Hepatocyte (in vitro differentiated cells): ENCODE data around the gene DSC2. TPM values are rescaled to one million over a fixed set of nuclear protein-coding genes. Genes with fewer than 3 reads are reported as not detected.

ENCODE experiments used
- DNase-seq: peaks from one replicate; pipeline ENCODE4 v3.0.0-alpha.2; 2016; ENCODE audit warnings: low spot score
- H2AFZ ChIP-seq: fragments of 200-600 bp; sonication (generic); 2 replicates; pipeline ENCODE4 v1.6.0; 2016; ENCODE audit warnings: antibody characterized with exemption, mild to moderate bottlenecking
- H3K27ac ChIP-seq: fragments of 200-600 bp; sonication (generic); 2 replicates; pipeline ENCODE4 v1.5.1; 2016; ENCODE audit warnings: mild to moderate bottlenecking
- H3K27me3 ChIP-seq: fragments of 200-600 bp; sonication (generic); 2 replicates; pipeline ENCODE4 v1.6.1; 2016
- H3K36me3 ChIP-seq: fragments of 200-600 bp; sonication (generic); replicated peaks from 2 replicates; pipeline ENCODE4 v1.5.1; 2016; ENCODE audit warnings: low read depth; ENCODE audit not compliant: insufficient read depth
- H3K4me1 ChIP-seq: fragments of 200-600 bp; sonication (generic); 2 replicates; pipeline ENCODE4 v1.5.1; 2016; ENCODE audit warnings: mild to moderate bottlenecking, moderate library complexity; ENCODE audit not compliant: insufficient read depth
- H3K4me2 ChIP-seq: fragments of 200-600 bp; sonication (generic); 2 replicates; pipeline ENCODE4 v1.6.0; 2016
- H3K4me3 ChIP-seq: fragments of 200-600 bp; sonication (generic); 2 replicates; pipeline ENCODE4 v1.5.1; 2016; ENCODE audit warnings: mild to moderate bottlenecking
- H3K79me2 ChIP-seq: fragments of 200-600 bp; sonication (generic); 2 replicates; pipeline ENCODE4 v1.6.0; 2017; ENCODE audit warnings: mild to moderate bottlenecking
- H3K9me2 ChIP-seq: fragments of 200-600 bp; sonication (generic); replicated peaks from 2 replicates; pipeline ENCODE4 v1.6.0; 2017; ENCODE audit warnings: mild to moderate bottlenecking; ENCODE audit not compliant: insufficient read depth
- H3K9me3 ChIP-seq: fragments of 200-600 bp; sonication (generic); 2 replicates; pipeline ENCODE4 v1.5.1; 2016; ENCODE audit warnings: low read depth, mild to moderate bottlenecking
- H4K20me1 ChIP-seq: fragments of 200-600 bp; sonication (generic); 2 replicates; pipeline ENCODE4 v1.6.0; 2016; ENCODE audit warnings: mild to moderate bottlenecking; ENCODE audit not compliant: insufficient read depth, poor library complexity, severe bottlenecking
- EZH2 ChIP-seq: fragments of 200-600 bp; sonication (generic); IDR thresholded peaks from 2 replicates; pipeline ENCODE4 v1.6.1; 2016; ENCODE audit warnings: antibody characterized with exemption, mild to moderate bottlenecking, borderline replicate concordance
- EZH2phosphoT487 ChIP-seq: fragments of 200-600 bp; sonication (generic); IDR thresholded peaks from one replicate; pipeline ENCODE4 v1.6.1; 2018; ENCODE audit warnings: antibody characterized with exemption, mild to moderate bottlenecking, low read depth, moderate library complexity; ENCODE audit not compliant: unreplicated experiment, severe bottlenecking
- WGBS: methylation state at CpG from one replicate; pipeline ENCODE4 v1.1.6; 2016; ENCODE audit warnings: low lambda C conversion rate; ENCODE audit errors: missing lambda C conversion rate; 5-methylcytosine and 5-hydroxymethylcytosine counted together
- polyA plus RNA-seq: library from polyadenylated mRNA; unstranded; fragments of >200 nt; fragmentation: Nextera tagmentation; extraction: Ambion mirVana; gene quantifications from 2 replicates; pipeline ENCODE4 v1.2.1, GENCODE V29; 2016
- total RNA-seq: library from RNA; depleted of rRNA; stranded (reverse); fragments of >200 nt; gene quantifications from 2 replicates; pipeline ENCODE4 v1.2.3, GENCODE V29; 2014
- TF ChIP-seq, protein P1 (sequence below): fragments of 200-600 bp; sonication (generic); IDR thresholded peaks from 2 replicates; pipeline ENCODE4 v1.5.1; 2016; ENCODE audit warnings: antibody characterized with exemption, mild to moderate bottlenecking; ENCODE audit not compliant: poor library complexity

The DSC2 gene
- total and polyA plus RNA-seq, 2 experiments from 2014 or later, result 28.7 to 59.6 TPM

DNA sequence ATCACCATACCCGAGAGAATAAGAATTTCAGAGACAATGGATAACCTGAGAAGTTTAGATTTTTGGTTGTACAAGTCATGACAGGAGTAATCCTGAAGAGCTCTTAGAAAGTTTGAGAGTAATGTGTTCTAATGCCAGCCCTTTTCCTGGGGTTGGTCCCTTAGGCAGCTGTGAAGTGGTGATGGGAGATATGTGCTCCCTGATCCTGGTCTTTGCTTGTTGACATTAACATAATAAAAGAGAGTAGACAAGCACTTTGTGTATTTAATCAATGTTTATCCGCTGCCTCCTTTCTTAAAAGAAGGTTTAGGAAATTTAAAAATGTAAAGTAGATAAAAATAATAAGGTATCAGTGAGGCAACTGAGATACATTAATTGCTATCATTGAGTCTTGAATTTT lies 45.9 kb downstream of the DSC2 start:
- no peak overlapping the region for H3K27ac ChIP-seq
- H3K4me1 ChIP-seq, result no peaks in the 10 kb centered on the region
- no peaks in the 10 kb centered on the region for H3K36me3 ChIP-seq
- WGBS, result 67% methylated on average over 2 of the region's 2 CpGs
- no peak for DNase-seq
- no peaks in the 10 kb centered on the region for H3K9me3 ChIP-seq
- H3K79me2 ChIP-seq, result no peaks in the 10 kb centered on the region
- no peak overlapping the region for H2AFZ ChIP-seq
- no peak for TF ChIP-seq EZH2
- no peak for TF ChIP-seq EZH2phosphoT487
- TF ChIP-seq, protein P1, sequence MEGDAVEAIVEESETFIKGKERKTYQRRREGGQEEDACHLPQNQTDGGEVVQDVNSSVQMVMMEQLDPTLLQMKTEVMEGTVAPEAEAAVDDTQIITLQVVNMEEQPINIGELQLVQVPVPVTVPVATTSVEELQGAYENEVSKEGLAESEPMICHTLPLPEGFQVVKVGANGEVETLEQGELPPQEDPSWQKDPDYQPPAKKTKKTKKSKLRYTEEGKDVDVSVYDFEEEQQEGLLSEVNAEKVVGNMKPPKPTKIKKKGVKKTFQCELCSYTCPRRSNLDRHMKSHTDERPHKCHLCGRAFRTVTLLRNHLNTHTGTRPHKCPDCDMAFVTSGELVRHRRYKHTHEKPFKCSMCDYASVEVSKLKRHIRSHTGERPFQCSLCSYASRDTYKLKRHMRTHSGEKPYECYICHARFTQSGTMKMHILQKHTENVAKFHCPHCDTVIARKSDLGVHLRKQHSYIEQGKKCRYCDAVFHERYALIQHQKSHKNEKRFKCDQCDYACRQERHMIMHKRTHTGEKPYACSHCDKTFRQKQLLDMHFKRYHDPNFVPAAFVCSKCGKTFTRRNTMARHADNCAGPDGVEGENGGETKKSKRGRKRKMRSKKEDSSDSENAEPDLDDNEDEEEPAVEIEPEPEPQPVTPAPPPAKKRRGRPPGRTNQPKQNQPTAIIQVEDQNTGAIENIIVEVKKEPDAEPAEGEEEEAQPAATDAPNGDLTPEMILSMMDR, result no peak
- no peaks in the 10 kb centered on the region for H3K27me3 ChIP-seq
- no peaks in the 10 kb centered on the region for H4K20me1 ChIP-seq
- H3K9me2 ChIP-seq, result no peaks in the 10 kb centered on the region
- H3K4me3 ChIP-seq, result no peak overlapping the region
- H3K4me2 ChIP-seq, result no peak overlapping the region

DNA sequence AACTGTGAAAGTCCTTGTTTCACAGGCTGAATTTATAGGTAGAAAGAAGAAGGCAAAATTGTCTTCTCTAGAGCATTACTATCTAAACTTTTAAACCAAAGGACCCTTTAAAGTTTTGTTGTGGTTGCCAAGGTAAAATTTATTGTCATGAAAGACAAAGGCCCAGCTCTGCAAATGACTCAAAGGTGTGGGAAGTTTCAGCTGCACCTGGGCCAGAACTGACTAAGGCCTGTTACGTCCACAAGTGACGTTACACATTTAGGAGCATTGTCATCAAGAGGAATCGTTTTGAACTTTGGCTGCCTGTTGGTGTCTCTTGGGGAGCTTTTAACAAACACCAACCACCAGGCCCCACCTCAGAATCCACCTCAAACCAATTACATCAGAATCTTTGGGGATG lies 51.6 kb downstream of the DSC2 start:
- no peak overlapping the region for H2AFZ ChIP-seq
- no peaks in the 10 kb centered on the region for H3K27me3 ChIP-seq
- TF ChIP-seq EZH2phosphoT487 (no peak), EZH2 (no peak)
- TF ChIP-seq, protein P1, result no peak
- 83% methylated on average over 3 of the region's 3 CpGs for WGBS
- H3K79me2 ChIP-seq, result no peaks in the 10 kb centered on the region
- no peak overlapping the region for H3K4me2 ChIP-seq
- H3K36me3 ChIP-seq, result no peaks in the 10 kb centered on the region
- H3K27ac ChIP-seq, result no peak overlapping the region
- H3K4me3 ChIP-seq, result no peak overlapping the region
- H3K9me2 ChIP-seq, result no peaks in the 10 kb centered on the region
- no peaks in the 10 kb centered on the region for H4K20me1 ChIP-seq
- no peaks in the 10 kb centered on the region for H3K9me3 ChIP-seq
- no peaks in the 10 kb centered on the region for H3K4me1 ChIP-seq
- no peak for DNase-seq

DNA sequence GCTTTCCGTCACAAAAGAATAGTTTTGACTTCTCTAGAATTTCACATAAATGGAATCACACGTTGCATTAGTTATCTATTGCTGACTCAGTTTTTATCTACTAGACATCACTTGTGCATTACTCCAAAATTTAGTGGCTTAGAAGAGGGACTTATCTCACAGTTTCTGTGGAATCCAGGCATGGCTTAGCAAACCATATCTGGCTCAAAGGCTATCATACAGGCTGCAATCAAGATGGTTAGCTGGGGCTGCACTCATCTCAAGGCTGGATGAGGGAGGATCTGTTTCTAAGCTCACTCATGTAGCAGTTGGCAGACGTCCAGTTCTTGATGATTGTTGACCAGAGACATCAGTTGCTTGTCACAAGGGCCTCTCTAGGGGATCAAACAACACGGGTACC lies 53.0 kb downstream of the DSC2 start:
- TF ChIP-seq EZH2 (no peak), EZH2phosphoT487 (no peak)
- TF ChIP-seq, protein P1, result no peak
- Histone ChIP-seq H3K4me1 (no peaks in the 10 kb centered on the region), H2AFZ (no peak overlapping the region), H3K36me3 (no peaks in the 10 kb centered on the region), H3K4me3 (no peak overlapping the region), H3K27me3 (peaks cover 5% of the 10 kb centered on the region), H3K9me3 (no peaks in the 10 kb centered on the region), H3K4me2 (no peak overlapping the region), H3K79me2 (no peaks in the 10 kb centered on the region), H3K9me2 (no peaks in the 10 kb centered on the region), H4K20me1 (no peaks in the 10 kb centered on the region), H3K27ac (peak overlapping the region; percentile 18)
- peak; percentile 50 for DNase-seq
- WGBS, result 46% methylated on average over 4 of the region's 4 CpGs

DNA sequence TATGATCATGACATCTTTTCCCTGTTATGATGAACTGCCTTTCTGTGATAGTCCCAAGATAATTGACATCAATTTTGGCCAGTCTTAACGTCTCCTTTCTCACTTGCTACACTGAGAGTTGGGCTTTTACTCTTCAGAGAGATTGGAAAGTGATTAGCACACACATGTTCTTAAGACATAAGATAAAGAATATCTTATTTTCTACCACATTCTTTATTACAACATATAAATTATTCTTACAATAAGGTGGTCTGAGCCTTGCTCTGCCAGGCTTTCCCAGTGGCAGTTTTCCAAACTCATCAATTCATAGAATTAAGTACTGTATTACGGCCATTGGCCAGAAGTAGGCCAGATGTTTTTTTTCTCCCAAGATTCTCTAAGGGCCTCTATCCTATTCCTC lies 54.0 kb downstream of the DSC2 start:
- H2AFZ ChIP-seq, result no peak overlapping the region
- no peaks in the 10 kb centered on the region for H3K9me2 ChIP-seq
- no peak overlapping the region for H3K4me3 ChIP-seq
- no peaks in the 10 kb centered on the region for H3K79me2 ChIP-seq
- H3K4me1 ChIP-seq, result peaks cover under 1% of the 10 kb centered on the region
- no peaks in the 10 kb centered on the region for H3K36me3 ChIP-seq
- H3K27ac ChIP-seq, result no peak overlapping the region
- H3K27me3 ChIP-seq, result peaks cover 15% of the 10 kb centered on the region
- no peaks in the 10 kb centered on the region for H3K9me3 ChIP-seq
- DNase-seq, result no peak
- no peak overlapping the region for H3K4me2 ChIP-seq
- TF ChIP-seq, protein P1, result no peak
- no peak for TF ChIP-seq EZH2phosphoT487
- no peak for TF ChIP-seq EZH2
- WGBS, result 67% methylated on average over 2 of the region's 2 CpGs
- no peaks in the 10 kb centered on the region for H4K20me1 ChIP-seq
